ENCODE results near the gene IFIT3. TPM values are rescaled to one million over a fixed set of nuclear protein-coding genes. Genes with fewer than 3 reads are reported as not detected.

The IFIT3 gene
- polyA plus RNA-seq, 2 of the 4 experiments (the other 2 are of a cell fraction): 1.5 to 2.1 TPM

DNA sequence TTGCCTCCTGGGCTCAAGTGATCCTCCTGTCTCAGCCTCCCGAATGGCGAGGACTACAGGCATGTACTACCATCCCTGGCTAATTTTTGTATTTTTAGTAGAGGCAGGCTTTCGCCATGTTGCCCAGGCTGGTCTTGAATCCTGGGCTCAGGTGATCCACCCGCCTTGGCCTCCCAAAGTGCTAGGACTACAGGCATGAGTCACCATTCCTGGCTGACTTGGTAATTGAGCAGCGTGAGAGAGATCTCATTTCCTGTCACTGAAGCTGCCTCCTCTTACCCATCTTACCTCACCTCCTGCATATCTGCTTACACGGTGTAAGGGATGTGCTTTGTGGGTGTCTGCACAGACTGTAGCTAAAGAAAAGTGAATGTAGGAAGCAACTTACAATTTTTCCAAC lies 9.7 kb downstream of the IFIT3 start:
- Histone ChIP-seq H3K4me3 (no peak overlapping the region), H3K4me1 (peaks cover 19% of the 10 kb centered on the region), H3K4me2 (no peak overlapping the region), H3K9me3 (no peaks in the 10 kb centered on the region), H3K27ac (no peak overlapping the region)
- no peak for TF ChIP-seq FOSL2 (IDR thresholded peaks at IDR 0.05)
- peak; percentile 36; the same call in 1 of the 2 replicates for TF ChIP-seq FOSL2 (CRISPR knock-in tag; IDR thresholded peaks at IDR 0.05)
- TF ChIP-seq, protein P1, sequence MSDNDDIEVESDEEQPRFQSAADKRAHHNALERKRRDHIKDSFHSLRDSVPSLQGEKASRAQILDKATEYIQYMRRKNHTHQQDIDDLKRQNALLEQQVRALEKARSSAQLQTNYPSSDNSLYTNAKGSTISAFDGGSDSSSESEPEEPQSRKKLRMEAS (IDR thresholded peaks at IDR 0.05): no peak
- WGBS (ENCODE audit: missing lambda C conversion rate): 68% methylated on average over 6 of the region's 6 CpGs
- no peak for FAIRE-seq
- ATAC-seq: no peak
- CTCF ChIA-PET: interaction anchor here (1.4 to 3.0 kb wide), 2 partner anchors 11 to 31 kb away, joined by 4 to 8 read pairs; no protein-coding TSS in a partner anchor
- DNase-seq (ENCODE audit: low read depth in 1 of 2, low spot score in 1 of 2): peak in 1 of 2 experiments; percentile 13
- POLR2A ChIA-PET: no interaction called here

DNA sequence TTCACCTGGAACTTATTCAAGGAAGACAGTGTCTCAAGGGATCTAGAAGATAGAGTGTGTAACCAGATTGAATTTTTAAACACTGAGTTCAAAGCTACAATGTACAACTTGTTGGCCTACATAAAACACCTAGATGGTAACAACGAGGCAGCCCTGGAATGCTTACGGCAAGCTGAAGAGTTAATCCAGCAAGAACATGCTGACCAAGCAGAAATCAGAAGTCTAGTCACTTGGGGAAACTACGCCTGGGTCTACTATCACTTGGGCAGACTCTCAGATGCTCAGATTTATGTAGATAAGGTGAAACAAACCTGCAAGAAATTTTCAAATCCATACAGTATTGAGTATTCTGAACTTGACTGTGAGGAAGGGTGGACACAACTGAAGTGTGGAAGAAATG lies 10.9 kb downstream of the IFIT3 start:
- Histone ChIP-seq H3K9me3 (no peaks in the 10 kb centered on the region), H3K27ac (no peak overlapping the region), H3K4me2 (no peak overlapping the region), H3K4me1 (peaks cover 12% of the 10 kb centered on the region), H3K4me3 (no peak overlapping the region)
- CTCF ChIA-PET: interaction anchor here (1.0 to 3.0 kb wide), 2 partner anchors 10 to 31 kb away, joined by 3 to 8 read pairs; no protein-coding TSS in a partner anchor
- TF ChIP-seq HOXB5 (CRISPR knock-in tag; IDR thresholded peaks at IDR 0.05) (no peak), MAFK (IDR thresholded peaks at IDR 0.05; ENCODE audit: partially characterized antibody) (peak; percentile 91)
- TF ChIP-seq, protein P2, sequence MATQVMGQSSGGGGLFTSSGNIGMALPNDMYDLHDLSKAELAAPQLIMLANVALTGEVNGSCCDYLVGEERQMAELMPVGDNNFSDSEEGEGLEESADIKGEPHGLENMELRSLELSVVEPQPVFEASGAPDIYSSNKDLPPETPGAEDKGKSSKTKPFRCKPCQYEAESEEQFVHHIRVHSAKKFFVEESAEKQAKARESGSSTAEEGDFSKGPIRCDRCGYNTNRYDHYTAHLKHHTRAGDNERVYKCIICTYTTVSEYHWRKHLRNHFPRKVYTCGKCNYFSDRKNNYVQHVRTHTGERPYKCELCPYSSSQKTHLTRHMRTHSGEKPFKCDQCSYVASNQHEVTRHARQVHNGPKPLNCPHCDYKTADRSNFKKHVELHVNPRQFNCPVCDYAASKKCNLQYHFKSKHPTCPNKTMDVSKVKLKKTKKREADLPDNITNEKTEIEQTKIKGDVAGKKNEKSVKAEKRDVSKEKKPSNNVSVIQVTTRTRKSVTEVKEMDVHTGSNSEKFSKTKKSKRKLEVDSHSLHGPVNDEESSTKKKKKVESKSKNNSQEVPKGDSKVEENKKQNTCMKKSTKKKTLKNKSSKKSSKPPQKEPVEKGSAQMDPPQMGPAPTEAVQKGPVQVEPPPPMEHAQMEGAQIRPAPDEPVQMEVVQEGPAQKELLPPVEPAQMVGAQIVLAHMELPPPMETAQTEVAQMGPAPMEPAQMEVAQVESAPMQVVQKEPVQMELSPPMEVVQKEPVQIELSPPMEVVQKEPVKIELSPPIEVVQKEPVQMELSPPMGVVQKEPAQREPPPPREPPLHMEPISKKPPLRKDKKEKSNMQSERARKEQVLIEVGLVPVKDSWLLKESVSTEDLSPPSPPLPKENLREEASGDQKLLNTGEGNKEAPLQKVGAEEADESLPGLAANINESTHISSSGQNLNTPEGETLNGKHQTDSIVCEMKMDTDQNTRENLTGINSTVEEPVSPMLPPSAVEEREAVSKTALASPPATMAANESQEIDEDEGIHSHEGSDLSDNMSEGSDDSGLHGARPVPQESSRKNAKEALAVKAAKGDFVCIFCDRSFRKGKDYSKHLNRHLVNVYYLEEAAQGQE (IDR thresholded peaks at IDR 0.05): no peak
- FAIRE-seq (no peak), ATAC-seq (no peak), DNase-seq (ENCODE audit: low read depth in 1 of 2, low spot score in 1 of 2) (no peak)
- 96% methylated on average over 3 of the region's 3 CpGs for WGBS (ENCODE audit: missing lambda C conversion rate)
- POLR2A ChIA-PET: no interaction called here

DNA sequence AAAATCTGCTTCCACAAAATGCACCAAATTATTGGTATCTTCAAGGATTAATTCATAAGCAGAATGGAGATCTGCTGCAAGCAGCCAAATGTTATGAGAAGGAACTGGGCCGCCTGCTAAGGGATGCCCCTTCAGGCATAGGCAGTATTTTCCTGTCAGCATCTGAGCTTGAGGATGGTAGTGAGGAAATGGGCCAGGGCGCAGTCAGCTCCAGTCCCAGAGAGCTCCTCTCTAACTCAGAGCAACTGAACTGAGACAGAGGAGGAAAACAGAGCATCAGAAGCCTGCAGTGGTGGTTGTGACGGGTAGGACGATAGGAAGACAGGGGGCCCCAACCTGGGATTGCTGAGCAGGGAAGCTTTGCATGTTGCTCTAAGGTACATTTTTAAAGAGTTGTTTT lies 12.1 kb downstream of the IFIT3 start:
- H3K27ac ChIP-seq: no peak overlapping the region
- WGBS (ENCODE audit: missing lambda C conversion rate): 84% methylated on average over 4 of the region's 4 CpGs
- no peak overlapping the region for H3K4me2 ChIP-seq
- ChIA-PET POLR2A (interaction anchor here (2.1 kb wide), 1 partner anchor 12 kb away, joined by 8 read pairs; the partner anchor contains the start of gene IFIT3), CTCF (interaction anchor here (0.7 to 3.0 kb wide), 4 partner anchors 9 to 319 kb away, joined by 3 to 8 read pairs (median 3); no protein-coding TSS in a partner anchor)
- H3K4me1 ChIP-seq: peaks cover 10% of the 10 kb centered on the region; the same call in 2 of the 3 replicates
- no peaks in the 10 kb centered on the region for H3K9me3 ChIP-seq
- no peak for FAIRE-seq
- no peak overlapping the region for H3K4me3 ChIP-seq
- no peak for ATAC-seq
- DNase-seq (ENCODE audit: low read depth in 1 of 2, low spot score in 1 of 2): no peak
- TF ChIP-seq CBX2 (IDR thresholded peaks at IDR 0.05; ENCODE audit: borderline replicate concordance, low read depth) (no peak), CHD2 (IDR thresholded peaks at IDR 0.05; ENCODE audit: low read length, partially characterized antibody) (no peak), TFCP2L1 (CRISPR knock-in tag; IDR thresholded peaks at IDR 0.05) (no peak), HOXB5 (CRISPR knock-in tag; IDR thresholded peaks at IDR 0.05) (no peak), CEBPB (IDR thresholded peaks at IDR 0.05) (no peak), HOXB13 (CRISPR knock-in tag; IDR thresholded peaks at IDR 0.05; ENCODE audit: low read depth) (no peak), ZSCAN20 (CRISPR knock-in tag; IDR thresholded peaks at IDR 0.05) (no peak), EHMT2 (IDR thresholded peaks at IDR 0.05; ENCODE audit: low read depth) (no peak), HDAC2 (IDR thresholded peaks at IDR 0.05) (no peak), JUN (IDR thresholded peaks at IDR 0.05) (no peak), SMC3 (IDR thresholded peaks at IDR 0.05) (no peak), FOSB (CRISPR knock-in tag; IDR thresholded peaks at IDR 0.05) (no peak), CBX8 (IDR thresholded peaks at IDR 0.05) (no peak)
- TF ChIP-seq, protein P3, sequence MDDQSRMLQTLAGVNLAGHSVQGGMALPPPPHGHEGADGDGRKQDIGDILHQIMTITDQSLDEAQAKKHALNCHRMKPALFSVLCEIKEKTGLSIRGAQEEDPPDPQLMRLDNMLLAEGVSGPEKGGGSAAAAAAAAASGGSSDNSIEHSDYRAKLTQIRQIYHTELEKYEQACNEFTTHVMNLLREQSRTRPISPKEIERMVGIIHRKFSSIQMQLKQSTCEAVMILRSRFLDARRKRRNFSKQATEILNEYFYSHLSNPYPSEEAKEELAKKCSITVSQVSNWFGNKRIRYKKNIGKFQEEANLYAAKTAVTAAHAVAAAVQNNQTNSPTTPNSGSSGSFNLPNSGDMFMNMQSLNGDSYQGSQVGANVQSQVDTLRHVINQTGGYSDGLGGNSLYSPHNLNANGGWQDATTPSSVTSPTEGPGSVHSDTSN (IDR thresholded peaks at IDR 0.05): no peak

All from A549 (cell line).